Astrocyte of the hippocampus (primary cell): ENCODE results near the gene SCAI.
A peak's percentile ranks its signal among the peaks of the same experiment; 100 is the strongest.
"Not testable (repeated sequence)": the region's sequence is repeated elsewhere in the genome, so short reads cannot be mapped to it uniquely, and the experiment has no call there.

Experiments used
- DNase-seq: peaks from one replicate; pipeline ENCODE4 v3.0.0; 2011; ENCODE audit warnings: low read depth, low spot score

The SCAI gene

GRCh38 chr9:124947727-124948391, 195.5 kb downstream of the SCAI start:
- no peak for DNase-seq

GRCh38 chr9:124946167-124946566, 197.2 kb downstream of the SCAI start:
- no peak for DNase-seq

GRCh38 chr9:124941679-124942561, 201.4 kb downstream of the SCAI start:
- peak; percentile 68 for DNase-seq

GRCh38 chr9:124940894-124941678, 202.2 kb downstream of the SCAI start, which contains the start of gene GOLGA1:
Gene GOLGA1 (minus strand): TSS chr9:124941083. CDS start chr9:124938711, 2,372 bp downstream.
- peak; percentile 98 for DNase-seq

GRCh38 chr9:124940521-124940893, 202.8 kb downstream of the SCAI start:
- no peak for DNase-seq

- no peak for DNase-seq
Measured at GRCh38 chr9:124939944-124940343, 203.4 kb downstream of the SCAI start.

GRCh38 chr9:124934290-124934689, 209.0 kb downstream of the SCAI start:
- DNase-seq = peak; percentile 17

- DNase-seq = no peak
Measured at GRCh38 chr9:124932333-124932732, 211.0 kb downstream of the SCAI start.

- DNase-seq = no peak
Measured at GRCh38 chr9:124929464-124929863, 213.9 kb downstream of the SCAI start.

- DNase-seq = no peak
Measured at GRCh38 chr9:124928116-124928515, 215.2 kb downstream of the SCAI start.

- not testable (repeated sequence) for DNase-seq
Measured at GRCh38 chr9:124920394-124920793, 222.9 kb downstream of the SCAI start.

GRCh38 chr9:124914753-124915405, 228.4 kb downstream of the SCAI start:
- DNase-seq = no peak

GRCh38 chr9:124913378-124913777, 229.9 kb downstream of the SCAI start:
- DNase-seq = no peak

- DNase-seq = no peak
Measured at GRCh38 chr9:124911766-124912165, 231.6 kb downstream of the SCAI start.

GRCh38 chr9:124908098-124908497, 235.2 kb downstream of the SCAI start:
- DNase-seq = no peak

- DNase-seq = no peak
Measured at GRCh38 chr9:124906966-124907365, 236.4 kb downstream of the SCAI start.

GRCh38 chr9:124899845-124900244, 243.5 kb downstream of the SCAI start:
- DNase-seq = no peak

- no peak for DNase-seq
Measured at GRCh38 chr9:124897570-124898460, 245.5 kb downstream of the SCAI start.

- DNase-seq = peak; percentile 65
Measured at GRCh38 chr9:124894741-124895170, 248.6 kb downstream of the SCAI start.

GRCh38 chr9:124894035-124894740, 249.1 kb downstream of the SCAI start:
- no peak for DNase-seq
